ENCODE measurements around the gene NRARP. TPM values are rescaled to one million over a fixed set of nuclear protein-coding genes. Genes with fewer than 3 reads are reported as not detected.

Gene NRARP
- polyA plus RNA-seq, 6 donors from 2014 or later, result 0.37 TPM; not detected in 5

DNA sequence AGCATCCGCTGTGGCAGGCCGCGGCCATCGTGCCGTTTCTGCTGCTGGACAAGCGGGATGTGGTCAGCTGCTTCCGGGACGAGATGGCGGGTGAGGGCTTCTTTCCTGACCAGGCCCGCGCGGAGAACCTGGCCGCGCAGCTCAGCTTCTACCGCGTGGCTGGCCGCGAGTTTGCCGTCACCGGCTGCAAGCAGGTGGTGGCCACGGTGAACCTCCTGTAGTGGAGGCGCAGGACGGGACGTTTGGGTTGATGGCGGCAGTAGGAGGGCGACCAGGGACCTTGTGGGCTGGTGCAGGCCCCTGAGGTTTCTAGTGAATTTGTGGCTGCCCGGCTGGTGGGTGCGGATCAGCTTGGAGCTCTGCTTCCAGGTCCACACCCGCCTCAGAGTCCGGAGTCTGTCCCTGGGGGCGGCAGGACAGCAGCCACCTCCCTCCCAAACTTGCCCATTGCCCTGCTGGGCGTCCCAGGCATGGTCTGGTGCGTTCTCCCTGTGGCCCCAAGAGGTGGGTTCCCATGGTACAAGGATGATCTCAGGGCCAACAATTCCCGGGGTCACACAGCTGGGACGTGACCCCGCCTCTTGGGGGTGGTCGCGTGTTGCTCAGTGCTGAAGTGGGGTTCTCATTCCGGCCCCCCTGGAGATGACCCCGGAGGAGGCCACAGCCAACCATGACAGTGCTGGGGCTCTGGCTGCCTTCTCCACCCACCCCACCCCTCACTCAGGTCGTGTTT is 22.2 kb downstream of the NRARP start:
- no peaks in the 10 kb centered on the region for H3K27me3 Mint-ChIP-seq
- no peak for DNase-seq
- H3K9me3 Mint-ChIP-seq, result no peaks in the 10 kb centered on the region
- ATAC-seq (ENCODE audit: low read depth in 2 of 2), result no peak
- no peak overlapping the region for H3K27ac Mint-ChIP-seq
- peak overlapping the region in 7 of 8 donors; percentile 12 to 72 (median 41) for H3K4me3 Mint-ChIP-seq
- H3K36me3 Mint-ChIP-seq, result no peaks in the 10 kb centered on the region
- peaks cover 26 to 40% (median 39%) of the 10 kb centered on the region in 3 donors for H3K4me1 Mint-ChIP-seq

DNA sequence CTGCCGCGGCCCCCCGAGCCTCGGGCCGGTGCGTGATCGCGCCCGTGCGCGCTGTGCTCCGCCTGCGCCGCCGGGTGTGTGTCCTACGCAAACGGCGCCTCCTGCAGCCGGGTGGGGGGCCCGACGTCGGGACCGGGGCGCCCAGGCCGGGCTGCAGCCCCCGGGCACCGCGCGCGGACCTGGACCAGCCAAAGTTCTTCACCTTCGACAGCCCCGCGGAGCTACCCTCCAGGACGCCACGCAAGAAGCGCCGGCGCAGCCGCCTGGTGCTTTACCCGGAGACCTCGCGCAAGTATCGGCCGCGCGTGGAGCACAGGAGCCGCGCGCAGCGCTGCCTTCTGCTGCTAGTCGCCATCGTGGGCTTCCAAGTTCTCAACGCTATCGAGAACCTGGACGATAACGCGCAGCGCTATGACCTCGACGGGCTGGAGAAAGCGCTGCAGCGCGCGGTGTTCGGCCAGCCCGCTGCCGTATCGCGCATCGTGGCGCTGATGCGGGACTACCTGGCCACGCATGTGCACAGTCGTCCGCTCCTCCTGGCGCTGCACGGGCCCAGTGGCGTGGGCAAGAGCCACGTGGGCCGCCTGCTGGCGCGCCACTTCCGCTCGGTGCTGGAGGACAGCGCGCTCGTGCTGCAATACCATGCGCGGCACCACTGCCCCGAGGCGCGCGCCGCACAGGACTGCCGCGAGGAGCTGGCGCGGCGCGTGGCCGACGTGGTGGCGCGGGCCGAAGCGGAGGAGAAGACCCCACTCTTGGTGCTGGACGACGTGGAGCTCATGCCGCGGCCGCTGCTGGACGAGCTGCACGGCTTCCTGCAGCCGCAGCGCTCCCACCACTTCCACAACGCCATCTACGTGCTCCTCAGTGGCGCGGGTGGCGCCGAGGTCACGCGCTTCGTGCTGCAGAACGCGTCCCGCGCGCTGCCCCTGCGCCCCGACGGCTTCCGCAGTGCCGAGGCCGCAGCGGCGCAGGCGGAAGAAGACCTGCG is 23.1 kb downstream of the NRARP start:
- H3K27me3 Mint-ChIP-seq, result no peaks in the 10 kb centered on the region
- H3K36me3 Mint-ChIP-seq, result no peaks in the 10 kb centered on the region
- no peaks in the 10 kb centered on the region for H3K9me3 Mint-ChIP-seq
- DNase-seq, result no peak
- H3K4me1 Mint-ChIP-seq, result peaks cover 32 to 48% (median 47%) of the 10 kb centered on the region in 3 donors
- H3K27ac Mint-ChIP-seq, result no peak overlapping the region
- no peak for ATAC-seq (ENCODE audit: low read depth in 2 of 2)
- H3K4me3 Mint-ChIP-seq, result peak overlapping the region in 1 of 8 donors; percentile 44

DNA sequence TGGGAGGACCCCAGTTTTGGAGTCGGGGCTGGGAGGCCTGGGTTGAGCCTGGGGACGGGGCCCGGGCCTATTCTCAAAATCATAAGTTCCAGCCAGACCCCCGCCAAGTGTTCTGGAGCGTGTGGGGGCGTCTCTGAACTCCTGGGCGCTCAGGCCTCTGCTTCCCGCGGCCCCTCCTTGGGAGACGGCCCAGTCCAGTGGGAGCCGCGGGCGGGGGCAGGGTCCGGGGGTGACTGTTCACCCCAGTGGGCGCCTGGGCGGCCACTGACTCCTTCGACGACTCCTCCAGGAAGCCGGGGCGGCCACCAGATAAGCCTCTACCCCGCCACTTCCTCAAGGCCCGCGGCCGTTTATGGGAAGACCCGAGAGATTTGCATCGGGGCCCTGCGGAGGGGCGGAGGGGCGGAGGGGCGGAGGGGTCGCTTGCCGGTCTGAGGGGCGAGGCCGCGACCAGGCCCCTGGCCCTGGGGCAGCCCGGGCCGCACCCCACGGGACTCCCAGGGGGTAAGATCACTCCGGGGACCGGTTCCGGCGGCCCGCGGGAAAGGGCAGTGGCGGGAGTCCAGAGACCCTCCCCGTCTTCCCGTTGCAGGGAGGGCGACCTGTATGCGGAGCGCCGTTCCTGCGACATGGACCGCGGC is 23.9 kb downstream of the NRARP start:
- ATAC-seq (ENCODE audit: low read depth in 2 of 2) (peak; percentile 26 to 29), DNase-seq (no peak)
- Mint-ChIP-seq H3K4me3 (peak overlapping the region; percentile 87 to 95 (median 90)), H3K4me1 (peaks cover 32 to 48% (median 45%) of the 10 kb centered on the region in 3 donors), H3K36me3 (no peaks in the 10 kb centered on the region), H3K27ac (peak overlapping the region in 5 of 6 donors; percentile 85 to 97 (median 90)), H3K27me3 (no peaks in the 10 kb centered on the region), H3K9me3 (no peaks in the 10 kb centered on the region)

DNA sequence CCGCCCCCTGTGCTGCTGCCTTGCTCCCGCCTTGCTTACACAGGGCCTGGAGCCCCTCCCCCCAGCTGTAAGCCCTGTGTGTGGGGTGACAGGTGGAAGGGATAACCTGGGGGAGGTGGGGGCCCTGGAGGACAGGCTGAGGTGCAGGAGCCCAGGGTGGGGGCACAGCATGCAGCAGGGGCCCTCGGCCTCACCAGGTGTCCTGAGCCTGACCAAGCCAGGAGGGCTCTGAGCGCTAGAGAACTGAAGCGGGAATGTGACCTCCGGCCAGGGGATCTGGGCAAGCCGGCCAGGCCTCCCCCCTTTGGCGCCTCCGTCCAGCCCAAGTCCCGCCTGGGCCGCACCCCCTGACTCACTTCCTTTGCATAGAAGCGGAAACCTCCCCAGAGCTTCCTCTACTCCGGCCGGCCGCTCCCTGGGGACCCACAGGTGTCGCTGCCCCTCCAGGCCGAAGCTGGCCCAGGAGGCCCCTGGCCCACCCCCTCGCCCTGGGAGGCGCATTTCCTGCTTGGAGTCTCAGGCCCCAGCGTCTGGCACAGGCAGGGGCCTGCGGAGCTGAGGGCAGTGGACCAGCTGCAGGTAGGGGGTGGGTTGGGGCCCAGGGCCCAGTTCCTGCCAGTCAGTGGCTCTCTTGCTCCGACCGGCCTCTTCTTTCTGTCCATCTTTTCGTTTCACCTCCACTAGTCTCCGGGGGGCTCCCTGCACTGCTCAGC is 24.6 kb downstream of the NRARP start, which contains the start of gene TOR4A:
TOR4A (plus strand) TSS at position 398 of the 713 bp plus-strand sequence. CDS start 964 bp downstream, outside the sequence.
- Mint-ChIP-seq H3K27ac (peak within 1 kb of the TSS; percentile 54 to 97 (median 91)), H3K4me3 (peak within 1 kb of the TSS; percentile 87 to 95 (median 90))
- ATAC-seq (ENCODE audit: low read depth in 2 of 2), result peak; percentile 50

DNA sequence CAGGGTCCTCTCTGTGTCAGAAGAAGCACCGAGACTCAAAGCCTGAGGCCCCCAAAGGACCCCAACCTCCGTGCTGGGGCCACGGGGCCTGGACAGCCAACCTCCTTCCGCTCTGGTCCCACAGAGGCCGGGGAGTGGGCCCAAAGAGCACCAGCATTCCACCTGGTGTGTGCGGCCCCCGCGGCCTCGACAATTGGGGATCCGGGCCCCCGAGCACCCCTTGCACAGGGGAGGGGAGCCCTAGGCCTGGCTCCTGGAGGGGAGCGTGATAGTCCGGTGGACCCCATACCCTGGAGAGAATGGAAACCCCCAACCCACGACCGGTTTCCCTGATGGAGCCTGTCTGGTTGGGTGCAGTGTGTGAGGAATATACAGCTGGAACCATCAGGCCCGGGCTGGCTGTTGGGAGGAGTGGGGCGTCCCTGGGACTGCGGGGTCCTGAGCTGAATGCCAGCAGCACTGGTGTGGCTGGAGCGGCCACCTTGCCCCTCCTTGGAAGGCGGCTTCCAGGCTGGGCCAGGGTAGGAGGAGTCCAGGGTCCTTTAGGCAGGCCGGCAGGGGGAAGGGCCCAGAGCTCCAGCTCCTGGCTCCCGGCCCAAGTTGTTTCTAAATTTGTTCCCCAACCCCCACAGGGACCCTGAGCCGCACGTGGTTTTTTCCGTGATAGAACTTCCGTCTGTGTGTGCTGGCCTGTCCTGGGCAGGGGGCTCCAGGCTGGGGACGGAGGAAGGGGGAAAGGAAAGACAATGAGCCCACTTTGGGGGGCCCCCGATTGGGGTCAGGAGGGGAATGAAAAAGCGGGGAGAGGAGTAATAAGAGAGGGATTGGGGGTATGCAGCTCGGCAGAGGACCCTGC is 25.4 kb downstream of the NRARP start:
- Mint-ChIP-seq H3K4me1 (peaks cover 28 to 37% (median 30%) of the 10 kb centered on the region in 3 donors), H3K27ac (peak overlapping the region in 5 of 6 donors; percentile 89 to 96 (median 90)), H3K36me3 (no peaks in the 10 kb centered on the region), H3K27me3 (no peaks in the 10 kb centered on the region), H3K9me3 (no peaks in the 10 kb centered on the region), H3K4me3 (peak overlapping the region; percentile 87 to 95 (median 90))
- ATAC-seq (ENCODE audit: low read depth in 2 of 2), result peak in 1 of 2 donors; percentile 14
- no peak for DNase-seq

More for the DNA sequence above, 24.6 kb downstream of the NRARP start, which contains the start of gene TOR4A:
- no peaks in the 10 kb centered on the region for H3K27me3 Mint-ChIP-seq
- no peaks in the 10 kb centered on the region for H3K9me3 Mint-ChIP-seq
- DNase-seq, result peak; percentile 47
- no peaks in the 10 kb centered on the region for H3K36me3 Mint-ChIP-seq
- peaks cover 30 to 44% (median 38%) of the 10 kb centered on the region in 3 donors for H3K4me1 Mint-ChIP-seq

DNA sequence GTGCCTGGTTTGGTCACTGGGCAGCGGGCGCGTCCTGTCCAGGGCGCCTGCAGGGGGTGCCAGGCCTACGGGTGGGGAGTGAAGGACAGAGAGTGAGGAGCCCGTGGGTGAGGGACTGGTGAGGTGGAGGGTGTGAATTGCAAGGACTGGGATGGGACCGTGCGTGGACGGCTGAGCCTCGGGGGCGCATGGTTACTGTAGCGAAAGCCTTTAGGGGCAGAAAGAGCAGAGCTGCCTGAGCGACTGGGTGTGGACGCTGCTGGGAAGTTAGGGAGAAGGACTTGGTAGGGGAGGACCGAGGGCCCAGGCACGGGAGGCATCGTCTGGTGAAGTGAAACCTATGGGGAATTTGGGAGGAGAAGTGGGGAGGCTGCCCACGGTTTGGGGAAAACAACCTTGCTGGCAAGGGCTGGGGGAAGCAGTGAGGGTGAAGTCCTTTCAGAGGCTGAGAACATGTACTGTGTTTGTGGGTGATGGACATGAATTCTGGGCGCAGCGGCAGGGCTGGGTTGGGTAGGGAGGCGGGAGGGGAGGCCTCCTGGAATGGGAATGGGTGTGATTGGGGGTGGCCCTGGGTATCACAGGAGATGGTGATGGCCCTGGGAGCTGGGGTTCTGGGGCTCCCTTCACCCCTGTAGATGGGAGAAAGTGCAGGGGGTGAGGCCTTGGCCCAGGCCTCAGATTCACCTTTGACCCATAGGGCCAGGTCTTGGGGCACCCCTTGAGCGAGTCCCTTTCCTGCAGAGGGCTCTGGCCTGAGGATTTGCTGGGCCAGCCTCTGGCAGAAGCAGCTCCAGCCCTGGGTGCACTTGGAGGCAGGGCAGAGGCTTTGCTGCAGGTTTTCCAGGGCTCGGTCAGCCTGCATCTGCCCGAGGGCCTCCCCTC is 26.2 kb downstream of the NRARP start:
- no peaks in the 10 kb centered on the region for H3K9me3 Mint-ChIP-seq
- H3K27ac Mint-ChIP-seq, result peak overlapping the region in 3 of 6 donors; percentile 38 to 94 (median 85)
- ATAC-seq (ENCODE audit: low read depth in 2 of 2) (no peak), DNase-seq (no peak)
- peaks cover 28 to 42% (median 32%) of the 10 kb centered on the region in 3 donors for H3K4me1 Mint-ChIP-seq
- H3K27me3 Mint-ChIP-seq, result no peaks in the 10 kb centered on the region
- no peaks in the 10 kb centered on the region for H3K36me3 Mint-ChIP-seq
- peak overlapping the region; percentile 45 to 90 (median 68) for H3K4me3 Mint-ChIP-seq

DNA sequence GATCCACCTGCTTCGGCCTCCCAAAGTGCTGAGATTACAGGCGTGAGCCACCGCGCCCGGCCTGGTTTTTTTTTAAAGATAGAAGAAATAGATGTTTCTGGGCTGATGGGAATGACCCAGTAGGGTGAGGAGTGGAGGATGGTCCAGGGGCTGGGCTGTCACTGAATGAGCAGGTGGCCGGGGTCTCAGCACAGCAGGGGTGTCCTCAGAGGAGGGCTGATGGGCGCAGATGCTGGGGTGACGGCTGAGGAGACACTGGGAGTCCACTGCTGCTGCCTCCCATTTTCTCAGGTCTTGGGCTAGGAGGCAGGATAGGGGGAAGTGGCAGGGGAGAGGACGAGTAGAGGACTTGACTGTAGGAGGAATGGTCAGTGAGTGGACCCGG is 26.9 kb downstream of the NRARP start:
- DNase-seq, result no peak
- H3K9me3 Mint-ChIP-seq, result no peaks in the 10 kb centered on the region
- no peaks in the 10 kb centered on the region for H3K27me3 Mint-ChIP-seq
- H3K4me3 Mint-ChIP-seq, result peak overlapping the region in 6 of 8 donors; percentile 37 to 90 (median 66)
- ATAC-seq (ENCODE audit: low read depth in 2 of 2), result no peak
- no peaks in the 10 kb centered on the region for H3K36me3 Mint-ChIP-seq
- peaks cover 27 to 42% (median 32%) of the 10 kb centered on the region in 3 donors for H3K4me1 Mint-ChIP-seq
- H3K27ac Mint-ChIP-seq, result peak overlapping the region in 4 of 6 donors; percentile 22 to 94 (median 86)

DNA sequence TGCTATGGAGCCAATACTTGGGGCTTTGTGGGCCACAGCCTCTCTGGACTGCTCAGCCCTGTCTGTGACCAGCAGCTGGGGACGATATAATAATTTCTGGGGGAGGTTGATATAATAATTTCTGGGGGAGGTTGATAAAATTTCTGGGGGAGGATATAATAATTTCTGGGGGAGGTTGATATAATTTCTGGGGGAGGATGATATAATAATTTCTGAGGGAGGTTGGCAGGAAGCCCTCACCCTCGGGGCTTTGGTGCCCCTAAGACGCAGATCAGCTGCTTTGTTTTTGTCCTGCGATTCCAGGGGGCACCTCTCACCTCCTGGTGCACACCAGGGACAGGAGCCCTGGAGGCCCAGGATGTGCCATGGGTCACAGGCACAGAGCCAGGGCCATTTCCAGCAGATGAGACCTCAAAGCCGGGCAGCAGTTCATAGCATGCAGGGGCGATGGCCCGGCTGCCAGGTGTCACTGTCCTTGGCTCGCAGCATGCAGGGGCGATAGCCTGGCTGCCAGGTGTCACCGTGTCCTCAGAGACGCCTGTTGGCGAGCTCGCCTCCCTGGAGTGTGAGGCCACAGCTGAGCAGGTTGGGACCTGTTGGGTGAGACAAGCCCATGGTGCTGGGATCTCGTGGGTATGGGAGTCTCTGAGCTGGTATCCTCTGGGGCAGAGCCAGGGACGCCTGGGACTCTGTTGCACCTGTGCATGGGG is 28.3 kb downstream of the NRARP start:
- Mint-ChIP-seq H3K4me1 (peaks cover 36 to 50% (median 39%) of the 10 kb centered on the region in 3 donors), H3K36me3 (peaks cover 2 to 3% of the 10 kb centered on the region in 2 donors), H3K27me3 (no peaks in the 10 kb centered on the region), H3K9me3 (no peaks in the 10 kb centered on the region), H3K4me3 (peak overlapping the region in 2 of 8 donors; percentile 58 to 85), H3K27ac (peak overlapping the region in 1 of 6 donors; percentile 85)
- ATAC-seq (ENCODE audit: low read depth in 2 of 2) (no peak), DNase-seq (no peak)

DNA sequence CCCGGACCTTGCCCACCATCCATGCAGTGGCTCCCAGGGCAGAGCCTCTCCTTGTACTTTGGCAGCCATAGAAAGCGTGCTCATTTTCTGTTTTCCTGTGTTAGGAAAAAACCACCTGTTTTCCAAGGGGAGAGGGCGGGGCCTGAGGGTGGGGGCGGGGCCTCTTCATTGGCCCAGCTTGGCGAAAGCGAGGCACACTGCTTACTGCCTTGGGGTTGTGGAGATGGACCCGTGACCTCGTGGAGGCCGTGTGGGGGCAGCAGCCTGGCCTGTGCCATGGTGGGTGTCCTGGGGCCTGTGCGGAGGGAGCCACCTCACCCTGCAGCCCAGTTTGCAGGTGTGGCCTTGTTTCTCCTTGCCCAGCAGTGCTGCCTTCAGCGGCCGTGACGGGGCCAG is 29.0 kb downstream of the NRARP start:
- ATAC-seq (ENCODE audit: low read depth in 2 of 2) (no peak), DNase-seq (no peak)
- peaks cover 5 to 8% of the 10 kb centered on the region in 2 donors for H3K36me3 Mint-ChIP-seq
- no peaks in the 10 kb centered on the region for H3K9me3 Mint-ChIP-seq
- no peak overlapping the region for H3K27ac Mint-ChIP-seq
- H3K27me3 Mint-ChIP-seq, result no peaks in the 10 kb centered on the region
- H3K4me3 Mint-ChIP-seq, result no peak overlapping the region
- peaks cover 43 to 55% (median 43%) of the 10 kb centered on the region in 3 donors for H3K4me1 Mint-ChIP-seq

DNA sequence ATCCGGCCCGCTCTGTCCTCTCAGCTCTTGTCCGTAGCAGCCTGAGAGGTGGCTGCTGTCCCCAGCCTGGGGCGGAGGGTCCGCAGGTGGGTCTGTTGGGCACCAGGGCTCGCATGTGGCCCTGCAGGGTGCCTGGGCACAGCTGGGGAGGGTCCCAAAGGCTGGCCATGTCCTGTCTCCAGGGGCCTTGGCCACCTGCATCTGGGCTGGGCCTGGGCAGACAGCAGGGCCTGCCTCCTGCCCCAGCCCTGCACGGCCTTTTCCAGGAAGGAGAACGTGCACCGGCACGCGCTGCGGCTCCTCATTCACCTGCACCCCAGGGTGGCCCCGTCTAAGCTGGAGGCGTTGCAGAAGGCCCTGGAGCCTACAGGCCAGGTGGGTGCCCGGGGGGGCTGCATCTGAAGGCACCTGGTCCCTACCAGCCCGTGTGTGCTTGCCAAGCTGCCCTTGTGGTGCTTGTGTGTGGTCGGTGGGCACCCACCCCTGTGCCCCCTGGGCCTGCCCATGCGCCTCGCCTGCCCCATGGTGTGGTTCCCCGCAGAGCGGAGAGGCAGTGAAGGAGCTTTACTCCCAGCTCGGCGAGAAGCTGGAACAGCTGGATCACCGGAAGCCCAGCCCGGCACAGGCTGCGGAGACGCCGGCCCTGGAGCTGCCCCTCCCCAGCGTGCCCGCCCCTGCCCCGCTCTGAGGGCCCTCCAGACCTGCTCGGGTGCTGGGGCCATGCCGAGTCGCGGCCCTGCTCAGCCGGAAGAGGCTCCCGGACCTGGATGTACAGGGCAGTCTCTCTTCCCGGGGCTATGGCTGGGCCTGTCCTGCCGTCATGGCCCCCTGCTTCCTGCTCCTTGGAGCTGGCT is 29.6 kb downstream of the NRARP start:
- Mint-ChIP-seq H3K4me3 (no peak overlapping the region), H3K27me3 (no peaks in the 10 kb centered on the region), H3K36me3 (peaks cover 5 to 8% of the 10 kb centered on the region in 2 donors), H3K27ac (no peak overlapping the region), H3K4me1 (peaks cover 44 to 56% (median 49%) of the 10 kb centered on the region in 3 donors), H3K9me3 (no peaks in the 10 kb centered on the region)
- ATAC-seq (ENCODE audit: low read depth in 2 of 2), result no peak
- DNase-seq, result no peak

All from naive B cell (primary cell).